ENCODE data around the gene CAPN13. TPM values are rescaled to one million over a fixed set of nuclear protein-coding genes. Genes with fewer than 3 reads are reported as not detected.

The CAPN13 gene
- total RNA-seq, 4 donors from 2014 or later: 0.18 to 5.8 (median 1.8) TPM

GRCh38 chr2:30799366-30799765 is 7.9 kb downstream of the CAPN13 start:
- no peaks in the 10 kb centered on the region for H3K27me3 ChIP-seq
- peaks cover 3 to 54% (median 5%) of the 10 kb centered on the region in 3 donors for H3K4me1 ChIP-seq
- H3K36me3 ChIP-seq: no peaks in the 10 kb centered on the region
- H3K27ac ChIP-seq: no peak overlapping the region
- no peaks in the 10 kb centered on the region for H3K9me3 ChIP-seq
- 60 to 77% methylated on average over 2 to 5 of the region's 5 CpGs for WGBS, 2 donors
- intact Hi-C loops (cut with DNase I): no loop called here
- TF ChIP-seq CTCF (IDR thresholded peaks at IDR 0.05) (no peak), POLR2A (IDR thresholded peaks at IDR 0.05) (no peak)
- no peak for DNase-seq
- no peak overlapping the region for H3K4me3 ChIP-seq

- TF ChIP-seq CTCF (IDR thresholded peaks at IDR 0.05) (no peak), POLR2A (IDR thresholded peaks at IDR 0.05) (no peak)
- intact Hi-C loops (cut with DNase I): no loop called here
- DNase-seq: no peak
- WGBS, 2 donors: 6 to 14% methylated on average over 6 of the region's 6 CpGs
- Histone ChIP-seq H3K36me3 (no peaks in the 10 kb centered on the region), H3K27me3 (no peaks in the 10 kb centered on the region), H3K27ac (no peak overlapping the region), H3K4me1 (peaks cover 3 to 46% (median 5%) of the 10 kb centered on the region in 3 donors), H3K4me3 (no peak overlapping the region), H3K9me3 (no peaks in the 10 kb centered on the region)
These were observed 8.7 kb downstream of the CAPN13 start for GRCh38 chr2:30798536-30798991.

- 67 to 68% methylated on average over 6 to 7 of the region's 8 CpGs for WGBS, 2 donors
- H3K4me1 ChIP-seq: peaks cover 3 to 37% (median 5%) of the 10 kb centered on the region in 3 donors
- H3K27ac ChIP-seq: no peak overlapping the region
- TF ChIP-seq POLR2A (IDR thresholded peaks at IDR 0.05): no peak
- no peak for TF ChIP-seq CTCF (IDR thresholded peaks at IDR 0.05)
- no peak for DNase-seq
- no peaks in the 10 kb centered on the region for H3K9me3 ChIP-seq
- H3K36me3 ChIP-seq: no peaks in the 10 kb centered on the region
- H3K27me3 ChIP-seq: no peaks in the 10 kb centered on the region
- intact Hi-C loops (cut with DNase I): no loop called here
- no peak overlapping the region for H3K4me3 ChIP-seq
These were observed 9.7 kb downstream of the CAPN13 start for GRCh38 chr2:30797381-30798015.

- H3K4me1 ChIP-seq: peaks cover 3 to 37% (median 5%) of the 10 kb centered on the region in 3 donors
- H3K27ac ChIP-seq: no peak overlapping the region
- 23 to 28% methylated on average over 2 to 4 of the region's 4 CpGs for WGBS, 2 donors
These were observed 10.5 kb downstream of the CAPN13 start for GRCh38 chr2:30796699-30797098.

More at GRCh38 chr2:30796699-30797098, 10.5 kb downstream of the CAPN13 start:
- Histone ChIP-seq H3K4me3 (no peak overlapping the region), H3K9me3 (no peaks in the 10 kb centered on the region), H3K27me3 (no peaks in the 10 kb centered on the region), H3K36me3 (no peaks in the 10 kb centered on the region)
- DNase-seq: no peak
- no peak for TF ChIP-seq POLR2A (IDR thresholded peaks at IDR 0.05)
- no peak for TF ChIP-seq CTCF (IDR thresholded peaks at IDR 0.05)
- intact Hi-C loops (cut with DNase I): no loop called here

Measured in esophagus squamous epithelium (tissue), 5 donors.